ENCODE measurements around the gene GRPEL2. TPM values are rescaled to one million over a fixed set of nuclear protein-coding genes. Genes with fewer than 3 reads are reported as not detected.

GRPEL2 gene
- 35.2 and 43.7 TPM in 2 replicates for total RNA-seq

- FAIRE-seq = no peak
- peak; percentile 94 for DNase-seq (ENCODE audit: low read depth)
- no peaks in the 10 kb centered on the region for H3K27me3 ChIP-seq (ENCODE audit: control insufficient read depth, insufficient read depth, low read length)
- TF ChIP-seq, protein P1, sequence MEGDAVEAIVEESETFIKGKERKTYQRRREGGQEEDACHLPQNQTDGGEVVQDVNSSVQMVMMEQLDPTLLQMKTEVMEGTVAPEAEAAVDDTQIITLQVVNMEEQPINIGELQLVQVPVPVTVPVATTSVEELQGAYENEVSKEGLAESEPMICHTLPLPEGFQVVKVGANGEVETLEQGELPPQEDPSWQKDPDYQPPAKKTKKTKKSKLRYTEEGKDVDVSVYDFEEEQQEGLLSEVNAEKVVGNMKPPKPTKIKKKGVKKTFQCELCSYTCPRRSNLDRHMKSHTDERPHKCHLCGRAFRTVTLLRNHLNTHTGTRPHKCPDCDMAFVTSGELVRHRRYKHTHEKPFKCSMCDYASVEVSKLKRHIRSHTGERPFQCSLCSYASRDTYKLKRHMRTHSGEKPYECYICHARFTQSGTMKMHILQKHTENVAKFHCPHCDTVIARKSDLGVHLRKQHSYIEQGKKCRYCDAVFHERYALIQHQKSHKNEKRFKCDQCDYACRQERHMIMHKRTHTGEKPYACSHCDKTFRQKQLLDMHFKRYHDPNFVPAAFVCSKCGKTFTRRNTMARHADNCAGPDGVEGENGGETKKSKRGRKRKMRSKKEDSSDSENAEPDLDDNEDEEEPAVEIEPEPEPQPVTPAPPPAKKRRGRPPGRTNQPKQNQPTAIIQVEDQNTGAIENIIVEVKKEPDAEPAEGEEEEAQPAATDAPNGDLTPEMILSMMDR (IDR thresholded peaks at IDR 0.05; ENCODE audit: insufficient read depth, low read length, severe bottlenecking) = peak; percentile 6
- H3K4me3 ChIP-seq (ENCODE audit: low read depth, low read length) = peak within 1 kb of the TSS; percentile 96
- peaks cover 11% of the 10 kb centered on the region for H3K36me3 ChIP-seq (ENCODE audit: control insufficient read depth, insufficient read depth, low read length)
Observed at GRCh38 chr5:149345147-149345891, at the start of gene GRPEL2. Gene GRPEL2, plus strand, starts transcription at chr5:149345499. Its CDS starts 41 bp downstream, at chr5:149345540.

DNA sequence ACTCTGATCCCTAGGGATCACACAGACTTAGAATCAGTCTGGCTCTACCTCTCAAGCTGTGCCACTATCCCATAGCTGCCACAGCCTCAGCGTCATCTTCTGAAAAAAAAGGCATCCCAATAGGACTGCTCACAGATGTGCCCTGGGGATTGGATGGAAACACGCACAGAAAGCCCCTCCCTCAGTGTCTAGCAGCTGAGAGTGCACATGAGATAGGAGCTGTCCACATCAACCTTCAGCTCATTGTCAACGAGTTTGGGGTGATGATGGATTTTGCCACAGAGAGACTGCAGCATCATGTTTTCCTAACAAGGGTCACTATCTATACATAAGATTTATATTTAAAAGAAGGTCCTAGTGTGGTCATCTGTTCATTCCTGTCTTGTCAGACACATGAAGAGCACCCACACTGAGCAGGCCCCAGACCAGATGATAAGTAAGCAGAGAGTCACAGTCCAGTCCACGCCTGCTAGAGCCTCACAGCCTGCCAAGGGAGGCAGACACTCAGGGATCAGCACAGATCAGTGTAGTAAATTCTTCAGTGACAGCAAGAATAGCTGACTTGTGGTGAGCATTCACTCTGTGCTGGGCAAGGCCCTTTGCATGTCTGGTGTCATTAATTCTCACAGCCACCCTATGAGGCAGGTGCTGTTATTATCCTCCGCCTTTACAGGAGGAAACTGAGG is 47.8 kb upstream of the GRPEL2 start:
- H3K27me3 ChIP-seq (ENCODE audit: control insufficient read depth, insufficient read depth, low read length) = no peaks in the 10 kb centered on the region
- FAIRE-seq (no peak), DNase-seq (ENCODE audit: low read depth) (no peak)

DNA sequence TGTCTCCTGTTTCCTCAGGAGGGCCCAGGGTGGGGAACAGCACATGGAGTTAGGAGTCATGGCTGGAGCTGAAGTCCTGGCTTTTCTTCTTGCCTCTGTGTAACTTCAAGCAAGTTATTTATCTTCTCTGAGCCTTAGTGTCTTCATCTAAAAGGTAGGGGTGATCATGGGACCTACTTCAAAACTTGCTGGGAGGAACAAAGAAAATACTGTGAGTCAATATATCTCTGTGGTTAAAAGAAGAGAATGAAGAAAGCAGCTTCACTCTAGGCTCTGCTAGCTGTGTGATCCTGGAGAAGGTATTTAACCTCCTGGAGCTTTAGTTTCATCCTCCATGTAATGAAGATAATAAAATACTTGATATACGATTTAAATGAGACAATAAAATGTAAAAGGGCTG is 47.1 kb upstream of the GRPEL2 start:
- FAIRE-seq (no peak), DNase-seq (ENCODE audit: low read depth) (no peak)
- Histone ChIP-seq H3K36me3 (ENCODE audit: control insufficient read depth, insufficient read depth, low read length) (peaks cover 4% of the 10 kb centered on the region), H3K4me3 (ENCODE audit: low read depth, low read length) (no peak overlapping the region), H3K27me3 (ENCODE audit: control insufficient read depth, insufficient read depth, low read length) (no peaks in the 10 kb centered on the region)
- TF ChIP-seq, protein P1 (IDR thresholded peaks at IDR 0.05; ENCODE audit: insufficient read depth, low read length, severe bottlenecking) = no peak

More for the DNA sequence above, 47.8 kb upstream of the GRPEL2 start:
- H3K36me3 ChIP-seq (ENCODE audit: control insufficient read depth, insufficient read depth, low read length) = peaks cover 2% of the 10 kb centered on the region
- no peak overlapping the region for H3K4me3 ChIP-seq (ENCODE audit: low read depth, low read length)
- TF ChIP-seq, protein P1 (IDR thresholded peaks at IDR 0.05; ENCODE audit: insufficient read depth, low read length, severe bottlenecking) = no peak

- FAIRE-seq (no peak), DNase-seq (ENCODE audit: low read depth) (no peak)
- Histone ChIP-seq H3K27me3 (ENCODE audit: control insufficient read depth, insufficient read depth, low read length) (no peaks in the 10 kb centered on the region), H3K36me3 (ENCODE audit: control insufficient read depth, insufficient read depth, low read length) (peaks cover 4% of the 10 kb centered on the region), H3K4me3 (ENCODE audit: low read depth, low read length) (no peak overlapping the region)
- TF ChIP-seq, protein P1 (IDR thresholded peaks at IDR 0.05; ENCODE audit: insufficient read depth, low read length, severe bottlenecking) = no peak
Observed at GRCh38 chr5:149298842-149299404, 46.4 kb upstream of the GRPEL2 start.

DNA sequence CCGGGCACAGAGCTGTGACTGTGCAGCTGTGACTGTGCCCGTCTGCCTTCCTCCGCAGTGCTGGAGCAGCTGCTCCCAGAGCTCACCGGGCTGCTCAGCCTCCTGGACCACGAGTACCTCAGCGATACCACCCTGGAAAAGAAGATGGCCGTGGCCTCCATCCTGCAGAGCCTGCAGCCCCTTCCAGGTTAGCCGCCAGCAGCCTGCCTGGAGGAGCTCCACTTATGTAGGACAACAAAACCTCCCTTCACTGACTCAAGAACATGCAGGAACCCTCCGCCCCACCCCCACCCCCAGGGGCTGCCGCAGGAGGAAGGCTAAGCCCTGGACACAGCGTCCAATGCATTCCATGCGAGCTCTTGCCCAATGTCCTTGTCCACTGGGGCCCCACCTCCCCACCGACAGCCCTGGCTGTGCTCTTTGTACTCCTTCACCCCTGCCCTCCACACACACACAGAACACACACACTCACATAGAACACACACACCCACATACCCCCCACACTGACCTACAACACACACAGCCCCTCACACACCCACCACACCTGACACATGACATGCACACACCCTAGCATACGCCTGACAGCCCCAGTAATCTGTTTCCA is 45.7 kb upstream of the GRPEL2 start:
- peaks cover 4% of the 10 kb centered on the region for H3K36me3 ChIP-seq (ENCODE audit: control insufficient read depth, insufficient read depth, low read length)
- DNase-seq (ENCODE audit: low read depth) = no peak
- H3K27me3 ChIP-seq (ENCODE audit: control insufficient read depth, insufficient read depth, low read length) = no peaks in the 10 kb centered on the region
- no peak for FAIRE-seq
- no peak overlapping the region for H3K4me3 ChIP-seq (ENCODE audit: low read depth, low read length)
- TF ChIP-seq, protein P1 (IDR thresholded peaks at IDR 0.05; ENCODE audit: insufficient read depth, low read length, severe bottlenecking) = no peak

Data from bronchial epithelial cell (primary cell).